SK-N-SH (cell line): ENCODE results near the gene MYO1D. TPM values are rescaled to one million over a fixed set of nuclear protein-coding genes. Genes with fewer than 3 reads are reported as not detected.

Experiments
- CTCF ChIA-PET: fragments of 300-600, 350-600 bp; formaldehyde crosslinking; extraction: SDS; loops from one replicate; lab custom pipeline; 2021; lab: Yijun Ruan, JAX
- POLR2A ChIA-PET: fragments of 350-600 bp; sonication (Branson Sonifier 250); formaldehyde crosslinking; extraction: SDS; loops from one replicate; lab custom pipeline; 2020; ENCODE audit warnings: antibody characterized with exemption, inconsistent platforms; lab: Yijun Ruan, JAX
- DNase-seq: peaks from one replicate; pipeline ENCODE4 v3.0.0; 2012
- H2AFZ ChIP-seq: fragments of 200-600 bp; sonication (generic); 2 replicates; pipeline ENCODE4 v1.8.1; 2016; ENCODE audit warnings: antibody characterized with exemption, mild to moderate bottlenecking, low read depth
- H3F3A ChIP-seq: fragments of 200-600 bp; sonication (generic); replicated peaks from 2 replicates; pipeline ENCODE3; 2016; ENCODE audit warnings: antibody characterized with exemption, mild to moderate bottlenecking; ENCODE audit not compliant: insufficient read depth
- H3K27ac ChIP-seq, 2 experiments: fragments of 200-500 bp in 1 of 2; fragments of 200-600 bp in 1 of 2; sonication (Bioruptor generic) in 1 of 2; sonication (generic), shearing (Covaris generic) in 1 of 2; 2 replicates each; pipeline versions ENCODE4 v1.5.1 to v1.6.1; 2014 to 2016; ENCODE audit warnings: low read depth in 2 of 2, inconsistent platforms in 1 of 2, low read length in 1 of 2, mild to moderate bottlenecking in 1 of 2, mixed read lengths in 1 of 2
- H3K27me3 ChIP-seq: fragments of 200-600 bp; sonication (generic), shearing (Covaris generic); 2 replicates; pipeline ENCODE4 v1.6.1; 2016; ENCODE audit warnings: mixed run types; ENCODE audit not compliant: insufficient read depth
- H3K36me3 ChIP-seq, 2 experiments: fragments of 200-500 bp in 1 of 2; fragments of 200-600 bp in 1 of 2; sonication (Bioruptor generic) in 1 of 2; sonication (generic) in 1 of 2; replicated peaks in 1 of 2; 2 replicates each; pipeline versions ENCODE3 to v1.5.1; 2014 to 2016; ENCODE audit warnings: low read length in 1 of 2, mild to moderate bottlenecking in 1 of 2; ENCODE audit not compliant: insufficient read depth in 2 of 2, control insufficient read depth in 1 of 2
- H3K4me1 ChIP-seq, 2 experiments: fragments of 200-500 bp in 1 of 2; fragments of 200-600 bp in 1 of 2; sonication (Bioruptor generic) in 1 of 2; sonication (generic), shearing (Covaris generic) in 1 of 2; 2 replicates each; pipeline versions ENCODE4 v1.5.1 to v1.6.1; 2014 to 2016; ENCODE audit warnings: low read depth in 1 of 2, low read length in 1 of 2, mixed run types in 1 of 2; ENCODE audit not compliant: insufficient read depth in 2 of 2, control insufficient read depth in 1 of 2
- H3K4me2 ChIP-seq: fragments of 200-600 bp; sonication (generic), shearing (Covaris generic); 2 replicates; pipeline ENCODE4 v1.6.1; 2017; ENCODE audit warnings: mixed run types
- H3K4me3 ChIP-seq, 2 experiments: fragments of 200-500 bp in 1 of 2; fragments of 200-600 bp in 1 of 2; sonication (Bioruptor generic) in 1 of 2; sonication (generic), shearing (Covaris generic) in 1 of 2; 2 replicates each; pipeline versions ENCODE4 v1.5.1 to v1.8.1; 2014 to 2016; ENCODE audit warnings: low read depth in 2 of 2, inconsistent platforms in 1 of 2, low read length in 1 of 2, mild to moderate bottlenecking in 1 of 2, mixed read lengths in 1 of 2, moderate library complexity in 1 of 2
- H3K79me2 ChIP-seq: fragments of 200-600 bp; sonication (generic); 2 replicates; pipeline ENCODE4 v1.8.1; 2017; ENCODE audit warnings: mild to moderate bottlenecking; ENCODE audit not compliant: insufficient read depth
- H3K9ac ChIP-seq: fragments of 200-600 bp; sonication (generic); 2 replicates; pipeline ENCODE4 v1.6.1; 2017; ENCODE audit warnings: mixed run types
- H3K9me2 ChIP-seq: fragments of 200-600 bp; sonication (generic); 2 replicates; pipeline ENCODE4 v1.6.1; 2017; ENCODE audit warnings: mixed run types
- H3K9me3 ChIP-seq: fragments of 200-600 bp; sonication (generic); 2 replicates; pipeline ENCODE4 v1.6.1; 2017; ENCODE audit warnings: mixed run types, mild to moderate bottlenecking, moderate library complexity
- H4K20me1 ChIP-seq: fragments of 200-600 bp; sonication (generic); 2 replicates; pipeline ENCODE4 v1.6.1; 2017; ENCODE audit warnings: mild to moderate bottlenecking, mixed run types; ENCODE audit not compliant: insufficient read depth
- CHD2 ChIP-seq: fragments of 150-350 bp; IDR thresholded peaks from 2 replicates; pipeline ENCODE4 v1.6.1; 2018; ENCODE audit warnings: low read length; ENCODE audit not compliant: partially characterized antibody
- CTCF ChIP-seq: fragments of 200-600 bp; sonication (generic); IDR thresholded peaks from 2 replicates; pipeline ENCODE4 v1.6.1; 2017; ENCODE audit warnings: antibody characterized with exemption, mild to moderate bottlenecking, moderate library complexity
- ELF1 ChIP-seq: IDR thresholded peaks from 2 replicates; pipeline ENCODE4 v1.4.0; 2012
- EP300 ChIP-seq, 2 experiments: IDR thresholded peaks; 2 replicates each; pipeline versions ENCODE4 v1.4.0 to v1.6.1; 2012; ENCODE audit warnings: borderline replicate concordance in 1 of 2, low read depth in 1 of 2, low read length in 1 of 2
- FOSL2 ChIP-seq: IDR thresholded peaks from 2 replicates; pipeline ENCODE4 v1.4.0; 2012; ENCODE audit warnings: low read depth, mild to moderate bottlenecking, moderate library complexity, borderline replicate concordance
- FOXJ3 ChIP-seq: sonication (generic); formaldehyde crosslinking; IDR thresholded peaks from 2 replicates; pipeline ENCODE4 v1.5.1; 2020; ENCODE audit warnings: mild to moderate bottlenecking, missing genetic modification reagents
- FOXM1 ChIP-seq: IDR thresholded peaks from 2 replicates; pipeline ENCODE4 v1.4.0; 2012; ENCODE audit warnings: low read depth, mild to moderate bottlenecking
- GABPA ChIP-seq: IDR thresholded peaks from 2 replicates; pipeline ENCODE4 v1.4.0; 2012; ENCODE audit warnings: low read depth, mild to moderate bottlenecking
- MAX ChIP-seq: IDR thresholded peaks from 2 replicates; pipeline ENCODE4 v1.4.0; 2012; ENCODE audit warnings: low read depth
- MXI1 ChIP-seq: IDR thresholded peaks from 2 replicates; pipeline ENCODE4 v1.6.1; 2012; ENCODE audit warnings: mild to moderate bottlenecking, low read depth, low read length, improper control_type of control experiment
- NFIC ChIP-seq: IDR thresholded peaks from 2 replicates; pipeline ENCODE4 v1.4.0; 2012; ENCODE audit warnings: borderline replicate concordance
- POLR2AphosphoS5 ChIP-seq: IDR thresholded peaks from 2 replicates; pipeline ENCODE4 v1.6.1; 2012; ENCODE audit warnings: low read depth, low read length
- RCOR1 ChIP-seq: fragments of 150-350 bp; IDR thresholded peaks from 2 replicates; pipeline ENCODE4 v1.6.1; 2017; ENCODE audit warnings: antibody characterized with exemption, low read length
- RFX5 ChIP-seq: IDR thresholded peaks from 2 replicates; pipeline ENCODE4 v1.6.1; 2012; ENCODE audit warnings: mild to moderate bottlenecking, improper control_type of control experiment, low read length
- TAF1 ChIP-seq: IDR thresholded peaks from 2 replicates; pipeline ENCODE4 v1.6.1; 2012; ENCODE audit warnings: low read depth, mild to moderate bottlenecking, low read length, moderate library complexity, borderline replicate concordance
- TEAD4 ChIP-seq: IDR thresholded peaks from 2 replicates; pipeline ENCODE4 v1.4.0; 2012; ENCODE audit warnings: mild to moderate bottlenecking, borderline replicate concordance; ENCODE audit not compliant: insufficient read depth
- USF2 ChIP-seq: fragments of 150-350 bp; IDR thresholded peaks from 2 replicates; pipeline ENCODE4 v1.6.1; 2017; ENCODE audit warnings: antibody characterized with exemption, low read length, low read depth, borderline replicate concordance
- YY1 ChIP-seq: IDR thresholded peaks from 2 replicates; pipeline ENCODE4 v1.4.0; 2012; ENCODE audit warnings: low read depth, mild to moderate bottlenecking
- WGBS: methylation state at CpG from one replicate; pipeline ENCODE4 v1.1.6; 2017; ENCODE audit warnings: low lambda C conversion rate; 5-methylcytosine and 5-hydroxymethylcytosine counted together
- polyA plus RNA-seq, 3 experiments: library from polyadenylated mRNA; depleted of rRNA; stranded (reverse); fragments of >200 nt; gene quantifications; 2 replicates each; pipeline ENCODE4 v1.2.3, GENCODE V29; 2012

MYO1D gene
- polyA plus RNA-seq, 1 of the 3 experiments (the other 2 are of a cell fraction): 20.4 TPM

- no peak overlapping the region for H3K4me2 ChIP-seq
- 82% methylated on average over 1 of the region's 1 CpG for WGBS
- no peak overlapping the region for H3K9ac ChIP-seq
- TF ChIP-seq CTCF: no peak
- no peak for TF ChIP-seq RCOR1
- no peak for TF ChIP-seq TEAD4
- no peak for TF ChIP-seq FOXJ3
- TF ChIP-seq POLR2AphosphoS5: no peak
- TF ChIP-seq MAX: no peak
- no peak for TF ChIP-seq FOSL2
- TF ChIP-seq TAF1: no peak
- no peak for TF ChIP-seq CHD2
- no peak for TF ChIP-seq FOXM1
- TF ChIP-seq USF2: no peak
- no peak for TF ChIP-seq EP300 (IDR thresholded peaks at IDR 0.05; ENCODE audit: borderline replicate concordance in 1 of 2, low read depth in 1 of 2, low read length in 1 of 2)
- TF ChIP-seq GABPA: no peak
- TF ChIP-seq, all 33 proteins: peak for 0
- Histone ChIP-seq H4K20me1 (no peaks in the 10 kb centered on the region), H3K9me3 (no peaks in the 10 kb centered on the region), H3K36me3 (no peaks in the 10 kb centered on the region), H3F3A (no peaks in the 10 kb centered on the region), H3K27ac (no peak overlapping the region), H3K4me1 (peaks cover 0 to 8% of the 10 kb centered on the region in 2 experiments; a peak in 2 of 4 replicates), H3K9me2 (no peaks in the 10 kb centered on the region), H3K4me3 (no peak overlapping the region), H3K27me3 (no peaks in the 10 kb centered on the region), H3K79me2 (peaks cover 20% of the 10 kb centered on the region), H2AFZ (no peak overlapping the region)
- DNase-seq: no peak
- CTCF ChIA-PET: interaction anchor here (0.8 to 5.4 kb wide), 6 partner anchors 14 to 98 kb away, joined by 3 to 162 read pairs (median 28); no protein-coding TSS in a partner anchor
- POLR2A ChIA-PET: no interaction called here
These were observed 2.2 kb upstream of the MYO1D start for GRCh38 chr17:32879134-32879533.

- CTCF ChIA-PET: interaction anchor here (0.8 to 5.4 kb wide), 19 partner anchors 8 to 394 kb away, joined by 3 to 162 read pairs (median 17); no protein-coding TSS in a partner anchor
- no peaks in the 10 kb centered on the region for H4K20me1 ChIP-seq
- TF ChIP-seq TEAD4 (no peak), RFX5 (no peak), YY1 (no peak), MXI1 (no peak), USF2 (no peak), NFIC (no peak), FOXM1 (no peak), ELF1 (no peak)
- 66% methylated on average over 3 of the region's 3 CpGs for WGBS
- H3K9me3 ChIP-seq: no peaks in the 10 kb centered on the region
- H3K9me2 ChIP-seq: no peaks in the 10 kb centered on the region
- POLR2A ChIA-PET: no interaction called here
- peak overlapping the region; percentile 86; the same call in 1 of the 2 replicates for H3K4me2 ChIP-seq
- no peak overlapping the region for H2AFZ ChIP-seq
- H3K36me3 ChIP-seq: no peaks in the 10 kb centered on the region
- H3K4me1 ChIP-seq: peaks cover 0 to 8% of the 10 kb centered on the region in 2 experiments; a peak in 2 of 4 replicates
- H3K27me3 ChIP-seq: no peaks in the 10 kb centered on the region
- no peaks in the 10 kb centered on the region for H3F3A ChIP-seq
- no peak overlapping the region for H3K27ac ChIP-seq
- H3K4me3 ChIP-seq: no peak overlapping the region; a peak in 1 of 4 replicates
- no peak for DNase-seq
- peaks cover 29% of the 10 kb centered on the region for H3K79me2 ChIP-seq
- H3K9ac ChIP-seq: no peak overlapping the region
These were observed 1.3 kb upstream of the MYO1D start for GRCh38 chr17:32878211-32878610.
